Transverse colon (tissue), 4 donors: Measurements from ENCODE around the gene CHKA. TPM values are rescaled to one million over a fixed set of nuclear protein-coding genes. Genes with fewer than 3 reads are reported as not detected.
A peak's percentile ranks its signal among the peaks of the same experiment; 100 is the strongest.

Source experiments
- DNase-seq: peaks from one replicate; pipeline ENCODE4 v3.0.0-alpha.2; 2019
- H3K27ac ChIP-seq, 4 donors: fragments of 200-600 bp; sonication (generic); 2 replicates each; pipeline ENCODE4 v1.5.1; 2016 to 2018; ENCODE audit warnings: inconsistent platforms in 4 of 4
- H3K27me3 ChIP-seq: fragments of 200-600 bp; sonication (generic); 2 replicates; pipeline ENCODE4 v1.5.1; 2017; ENCODE audit warnings: inconsistent platforms
- H3K36me3 ChIP-seq, 4 donors: fragments of 200-600 bp; sonication (generic); 2 replicates each; pipeline ENCODE4 v1.5.1; 2017 to 2019; ENCODE audit warnings: inconsistent platforms in 4 of 4
- H3K4me1 ChIP-seq, 4 donors: fragments of 200-600 bp; sonication (generic); 2 replicates each; pipeline ENCODE4 v1.5.1; 2017 to 2020; ENCODE audit warnings: inconsistent platforms in 4 of 4
- H3K4me3 ChIP-seq, 4 donors: fragments of 200-600 bp; sonication (generic); 1 replicate in 1 of 4; 2 replicates in 3 of 4; pipeline versions ENCODE4 v1.5.1 to v1.6.1; 2017 to 2019; ENCODE audit warnings: inconsistent platforms in 4 of 4
- H3K9me3 ChIP-seq, 2 donors: fragments of 200-600 bp; sonication (generic); 2 replicates each; pipeline ENCODE4 v1.5.1; 2017 to 2019; ENCODE audit warnings: inconsistent platforms in 2 of 2
- CTCF ChIP-seq, 5 experiments: fragments of 200-600 bp in 3 of 5; fragments of 450-650 bp in 2 of 5; sonication (generic) in 3 of 5; IDR thresholded peaks; 1 replicate in 2 of 5; 2 replicates in 3 of 5; pipeline ENCODE4 v1.5.1; 2016 to 2017; ENCODE audit warnings: antibody characterized with exemption in 5 of 5, inconsistent platforms in 3 of 5, mild to moderate bottlenecking in 2 of 5, moderate library complexity in 1 of 5
- EP300 ChIP-seq: sonication (generic); formaldehyde crosslinking; IDR thresholded peaks from one replicate; pipeline ENCODE4 v1.6.1; 2017; ENCODE audit warnings: antibody characterized with exemption, low read depth
- POLR2A ChIP-seq: fragments of 450-650 bp; IDR thresholded peaks from one replicate; pipeline ENCODE4 v1.6.1; 2016; ENCODE audit warnings: antibody characterized with exemption, mild to moderate bottlenecking, moderate library complexity
- POLR2AphosphoS5 ChIP-seq, 3 donors: sonication (generic); formaldehyde crosslinking; IDR thresholded peaks; one replicate each; pipeline ENCODE4 v1.6.1; 2016; ENCODE audit warnings: antibody characterized with exemption in 3 of 3
- WGBS, 2 donors: methylation state at CpG; one replicate each; pipeline ENCODE4 v1.1.5; 2018; ENCODE audit warnings: low coverage in 1 of 2; 5-methylcytosine and 5-hydroxymethylcytosine counted together
- in situ Hi-C, 4 donors: fragments of 200-750 bp; cut with MboI; loops; one replicate each; pipeline versions ENCODE4 v1.15.0 to v1.15.1; 2017; ENCODE audit warnings: low sequenced_read_pairs in 3 of 4, low pct_ligation_motif_present in 1 of 4, low pct_unique_long_range_greater_than_20kb in 1 of 4
- intact Hi-C: fragments of 100-400 bp; cut with DNase I; formaldehyde crosslinking; loops from one replicate; pipeline ENCODE4 v1.15.1; 2023; ENCODE audit warnings: low total_unique reads
- total RNA-seq, 4 donors: library from RNA; depleted of rRNA; stranded (reverse); fragments of >200 nt; gene quantifications; one replicate each; pipeline ENCODE4 v1.1.0, GENCODE V29; 2016

The CHKA gene
- total RNA-seq, 4 donors from 2014 or later: 41.6 to 253 (median 121) TPM

DNA sequence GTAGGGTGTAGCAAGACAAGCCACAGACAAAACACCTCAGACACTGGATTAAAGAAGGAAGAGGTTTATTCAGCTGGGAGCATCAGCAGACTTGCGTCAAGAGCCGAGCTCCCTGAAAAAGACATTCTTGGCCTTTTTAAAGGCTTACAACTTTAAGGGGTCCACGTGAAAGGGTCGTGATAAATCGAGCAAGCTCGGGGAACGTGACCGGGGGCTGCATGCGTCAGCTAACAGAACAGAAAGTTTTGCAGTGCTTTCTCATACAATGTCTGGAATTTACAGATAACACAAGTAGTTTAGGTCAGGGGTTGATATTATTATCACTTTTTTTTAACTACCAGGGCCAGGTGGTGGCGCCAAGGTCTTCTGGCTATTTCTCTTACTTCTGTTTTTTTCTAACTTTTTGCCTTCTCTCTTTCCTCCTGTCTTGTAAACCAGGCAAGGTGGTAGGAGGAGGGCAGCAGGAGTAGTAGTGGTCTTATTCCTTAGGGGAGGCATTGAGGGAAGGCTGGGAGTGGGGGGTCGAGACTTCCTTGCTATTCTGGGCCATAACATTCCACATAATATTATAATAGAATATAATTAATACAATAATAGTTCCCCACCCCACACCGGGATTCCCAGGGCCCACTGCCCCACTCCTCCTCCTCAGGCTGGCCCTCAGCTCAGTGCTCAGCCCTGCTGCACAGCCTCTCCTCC is 111.6 kb downstream of the CHKA start:
- no peak for DNase-seq
- H3K27ac ChIP-seq: peak overlapping the region; percentile 87 to 96 (median 92)
- H3K36me3 ChIP-seq: no peaks in the 10 kb centered on the region
- WGBS, 2 donors: 45 to 73% methylated on average over 2 to 12 of the region's 12 CpGs
- H3K27me3 ChIP-seq: no peaks in the 10 kb centered on the region
- in situ Hi-C loops: no loop called here
- H3K9me3 ChIP-seq: no peaks in the 10 kb centered on the region
- TF ChIP-seq CTCF (IDR thresholded peaks at IDR 0.05) (no peak), POLR2A (no peak)
- peak overlapping the region in 3 of 4 donors; percentile 1 to 41 (median 29) for H3K4me3 ChIP-seq
- intact Hi-C loops: loop anchor here (10.0 kb wide), 1 partner anchor 195 kb away; no protein-coding TSS in a partner anchor
- peaks cover 32 to 52% (median 43%) of the 10 kb centered on the region in 4 donors for H3K4me1 ChIP-seq

DNA sequence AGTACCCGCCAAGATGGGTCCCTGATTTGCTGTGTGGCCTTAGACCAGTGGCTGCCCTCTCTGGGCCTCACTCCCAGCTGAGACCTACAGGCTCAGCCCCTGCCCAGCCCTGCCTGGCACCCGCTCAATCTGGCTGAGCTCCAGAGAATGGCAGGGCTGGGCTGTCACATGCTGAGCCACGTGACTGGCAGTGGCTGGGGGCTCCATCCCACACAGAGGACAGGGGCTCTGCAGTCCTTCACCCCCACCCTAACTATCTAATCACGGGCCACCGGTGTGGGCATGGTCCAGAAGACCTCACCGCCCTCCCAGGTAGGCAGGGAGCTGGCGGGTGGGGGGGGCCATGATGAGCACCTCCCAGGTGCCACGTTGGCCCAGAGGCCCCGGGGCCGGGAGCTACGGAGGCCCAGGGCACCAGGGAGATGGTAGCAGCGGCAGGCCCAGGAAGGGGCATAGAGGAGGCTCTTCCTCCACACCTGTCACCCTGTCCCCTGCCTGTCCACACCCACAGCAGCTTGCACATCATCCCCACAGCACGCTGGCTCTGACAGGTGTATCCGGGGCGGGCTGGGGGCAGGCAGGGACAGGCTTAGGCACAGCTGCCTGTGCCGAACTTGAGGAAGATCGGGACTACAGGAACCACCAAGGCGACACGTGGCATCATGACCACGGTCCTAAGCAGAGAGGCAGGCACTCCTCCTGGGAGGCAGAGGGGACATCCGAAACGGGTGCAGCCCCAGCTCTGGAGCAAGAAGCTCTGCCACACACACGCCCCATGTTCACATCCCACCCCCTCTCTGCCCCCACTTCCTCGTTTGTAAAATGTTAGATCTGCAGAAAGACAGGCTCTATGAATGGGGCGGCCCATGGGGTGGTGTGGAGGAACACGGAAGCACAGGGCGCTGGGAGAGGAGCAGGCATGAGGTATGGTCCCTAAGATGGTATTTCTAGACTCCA is 112.5 kb downstream of the CHKA start:
- intact Hi-C loops: loop anchor here (10.0 kb wide), 1 partner anchor 196 kb away; no protein-coding TSS in a partner anchor
- DNase-seq: peak; percentile 73
- no peak for TF ChIP-seq CTCF (IDR thresholded peaks at IDR 0.05)
- TF ChIP-seq POLR2AphosphoS5 (IDR thresholded peaks at IDR 0.05): peak in 1 of 3 donors; percentile 37
- TF ChIP-seq EP300: no peak
- no peaks in the 10 kb centered on the region for H3K9me3 ChIP-seq
- no peaks in the 10 kb centered on the region for H3K36me3 ChIP-seq
- H3K27me3 ChIP-seq: no peaks in the 10 kb centered on the region
- 51% methylated on average over 23 of the region's 27 CpGs; no CpG with 5 or more reads in 1 of the 2 donors for WGBS, 2 donors
- H3K27ac ChIP-seq: peak overlapping the region; percentile 87 to 96 (median 92)
- no peak overlapping the region for H3K4me3 ChIP-seq
- peaks cover 29 to 49% (median 39%) of the 10 kb centered on the region in 4 donors for H3K4me1 ChIP-seq
- in situ Hi-C loops: no loop called here

DNA sequence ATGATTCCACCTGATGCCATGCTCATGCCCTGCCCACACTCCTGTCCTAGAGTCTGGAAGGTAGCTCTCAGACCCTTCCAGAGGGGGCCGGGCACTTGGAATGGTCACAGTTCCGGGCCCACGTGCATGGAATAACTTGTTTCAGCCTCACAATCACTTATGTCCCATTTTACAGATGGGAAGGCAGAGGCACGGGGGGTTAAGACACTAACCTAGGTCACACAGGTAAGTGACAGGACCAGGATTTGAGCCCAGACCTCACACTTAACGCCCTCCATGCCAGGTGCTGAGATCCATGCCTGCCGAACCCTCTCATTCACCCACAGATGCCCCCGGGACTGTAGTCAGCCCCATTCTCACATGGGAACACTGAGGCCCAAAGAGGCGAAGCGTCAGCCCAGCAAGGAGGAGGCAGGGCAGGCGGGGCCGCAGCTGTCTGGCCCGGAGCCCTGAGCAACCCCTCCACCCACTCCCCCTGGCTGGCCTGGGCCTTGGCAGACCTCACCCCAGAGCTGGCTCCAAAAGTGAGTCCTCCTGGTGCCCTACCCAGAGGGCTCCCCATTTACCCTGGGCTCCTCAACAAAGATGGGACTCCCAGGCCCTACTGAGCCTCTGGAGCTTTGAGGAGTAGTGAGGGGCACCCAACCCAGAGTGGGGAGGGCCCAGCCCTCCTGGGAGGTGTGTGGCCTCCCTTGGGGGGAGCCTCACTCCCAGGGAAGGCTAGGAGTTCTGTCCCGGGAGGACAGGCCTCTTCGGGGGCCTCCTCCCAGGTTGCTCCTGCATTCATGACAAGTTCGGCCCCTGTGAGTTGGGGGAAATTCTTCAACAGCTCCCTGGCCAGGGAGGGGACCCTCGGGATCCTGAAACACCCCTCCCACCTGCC is 113.4 kb downstream of the CHKA start:
- in situ Hi-C loops: no loop called here
- Histone ChIP-seq H3K36me3 (no peaks in the 10 kb centered on the region), H3K4me1 (peaks cover 29 to 54% (median 42%) of the 10 kb centered on the region in 4 donors), H3K27ac (peak overlapping the region in 3 of 4 donors; percentile 87 to 96 (median 95)), H3K9me3 (no peaks in the 10 kb centered on the region), H3K4me3 (no peak overlapping the region), H3K27me3 (no peaks in the 10 kb centered on the region)
- no peak for TF ChIP-seq POLR2A
- no peak for TF ChIP-seq CTCF (IDR thresholded peaks at IDR 0.05)
- TF ChIP-seq EP300: no peak
- TF ChIP-seq POLR2AphosphoS5 (IDR thresholded peaks at IDR 0.05): no peak
- 84% methylated on average over 16 of the region's 16 CpGs; no CpG with 5 or more reads in 1 of the 2 donors for WGBS, 2 donors
- DNase-seq: no peak
- intact Hi-C loops: loop anchor here (10.0 kb wide), 1 partner anchor 197 kb away; no protein-coding TSS in a partner anchor
